ACC112 (cell line): ENCODE measurements around the gene CERK.

Experiments used
- H2AFZ ChIP-seq: fragments of 200-600 bp; sonication (generic); one replicate; pipeline ENCODE4 v1.6.0; 2017; ENCODE audit warnings: antibody characterized with exemption, low read length; ENCODE audit not compliant: unreplicated experiment
- H3K27ac ChIP-seq: fragments of 200-600 bp; sonication (generic); 2 replicates; pipeline ENCODE4 v1.5.1; 2014; ENCODE audit warnings: low read depth, mild to moderate bottlenecking, antibody characterized with exemption, low read length, moderate library complexity
- H3K27me3 ChIP-seq: fragments of 200-600 bp; sonication (generic); 2 replicates; pipeline ENCODE4 v1.6.1; 2014; ENCODE audit warnings: mild to moderate bottlenecking, antibody characterized with exemption, low read length, moderate library complexity, mixed read lengths; ENCODE audit not compliant: insufficient read depth
- H3K36me3 ChIP-seq: fragments of 200-600 bp; sonication (generic); 2 replicates; pipeline ENCODE4 v1.6.1; 2016; ENCODE audit warnings: mild to moderate bottlenecking, antibody characterized with exemption, low read length, moderate library complexity, mixed read lengths; ENCODE audit not compliant: insufficient read depth
- H3K4me1 ChIP-seq: fragments of 200-600 bp; sonication (generic); one replicate; pipeline ENCODE4 v1.6.1; 2016; ENCODE audit warnings: low read length, mixed read lengths; ENCODE audit not compliant: insufficient read depth, unreplicated experiment, control insufficient read depth
- H3K4me3 ChIP-seq: fragments of 200-600 bp; sonication (generic); 2 replicates; pipeline ENCODE4 v1.5.1; 2014; ENCODE audit warnings: mild to moderate bottlenecking, low read depth, low read length
- H3K79me2 ChIP-seq: fragments of 200-600 bp; sonication (generic); one replicate; pipeline ENCODE4 v1.6.0; 2016; ENCODE audit warnings: low read length; ENCODE audit not compliant: control insufficient read depth, unreplicated experiment, insufficient read depth

The CERK gene

DNA sequence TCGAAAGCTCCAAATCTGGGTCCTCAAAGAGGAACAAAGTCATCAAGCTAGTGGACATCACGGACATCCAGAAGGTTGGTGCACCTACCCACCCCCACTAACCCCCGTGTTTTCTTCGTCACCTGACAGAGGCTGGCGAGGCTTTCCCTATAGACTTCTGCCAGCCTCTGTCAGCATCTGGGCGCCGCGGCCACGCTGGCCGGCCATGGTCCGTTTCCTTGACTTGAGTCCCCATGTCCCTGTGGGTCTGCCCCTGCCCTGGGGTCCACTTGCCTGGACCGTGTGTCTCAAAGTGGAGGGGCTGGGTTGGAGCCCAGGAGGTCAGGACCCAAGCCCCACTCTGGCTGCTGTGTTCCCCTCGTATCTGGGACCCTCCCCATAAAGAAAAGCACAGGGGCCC lies 62.6 kb downstream of the CERK start:
- H2AFZ ChIP-seq, result no peak overlapping the region
- no peak overlapping the region for H3K4me3 ChIP-seq
- H3K27me3 ChIP-seq, result no peaks in the 10 kb centered on the region
- H3K27ac ChIP-seq, result no peak overlapping the region
- H3K4me1 ChIP-seq, result no peaks in the 10 kb centered on the region
- H3K79me2 ChIP-seq, result no peaks in the 10 kb centered on the region
- no peaks in the 10 kb centered on the region for H3K36me3 ChIP-seq

DNA sequence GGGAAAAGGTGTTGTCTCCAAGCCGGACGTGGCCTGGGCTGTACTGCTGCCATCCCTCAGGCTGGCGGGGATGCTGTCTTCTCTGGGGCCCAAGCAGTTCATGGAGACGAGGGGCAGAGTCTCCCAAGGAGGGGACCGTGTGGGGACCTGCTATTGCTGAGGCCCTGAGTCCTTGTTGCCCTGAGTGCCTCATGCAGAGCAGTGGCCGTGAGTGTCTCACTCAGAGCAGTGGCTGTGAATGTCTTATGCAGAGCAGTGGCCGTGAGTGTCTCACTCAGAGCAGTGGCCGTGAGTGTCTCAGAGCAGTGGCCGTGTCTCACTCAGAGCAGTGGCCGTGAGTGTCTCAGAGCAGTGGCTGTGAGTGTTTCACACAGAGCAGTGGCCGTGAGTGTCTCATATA lies 63.1 kb downstream of the CERK start:
- no peak overlapping the region for H3K27ac ChIP-seq
- H2AFZ ChIP-seq, result no peak overlapping the region
- no peaks in the 10 kb centered on the region for H3K27me3 ChIP-seq
- H3K4me3 ChIP-seq, result no peak overlapping the region
- no peaks in the 10 kb centered on the region for H3K36me3 ChIP-seq
- H3K79me2 ChIP-seq, result no peaks in the 10 kb centered on the region
- H3K4me1 ChIP-seq, result no peaks in the 10 kb centered on the region

DNA sequence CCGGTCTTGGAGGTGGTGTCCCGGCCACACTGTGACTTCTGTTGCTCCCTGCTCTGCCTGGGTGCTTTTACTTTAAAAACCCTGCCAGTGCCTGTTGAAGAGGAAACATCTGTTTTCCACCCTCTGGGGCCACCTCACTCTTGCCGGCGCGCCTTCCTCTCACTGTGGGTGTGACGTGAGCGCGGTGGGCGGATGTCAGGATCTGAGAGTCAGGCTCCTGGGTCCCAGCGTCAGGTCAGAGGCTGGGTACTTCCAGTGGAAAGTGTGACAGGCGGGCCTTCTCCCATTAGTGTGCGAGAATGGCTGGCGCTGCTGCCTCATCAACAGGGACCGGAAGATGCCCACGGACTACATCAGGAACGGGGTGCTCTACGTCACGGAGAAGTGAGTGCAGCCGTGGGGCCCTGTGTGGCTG lies 63.7 kb downstream of the CERK start:
- no peaks in the 10 kb centered on the region for H3K79me2 ChIP-seq
- H3K4me3 ChIP-seq, result no peak overlapping the region
- no peaks in the 10 kb centered on the region for H3K4me1 ChIP-seq
- H2AFZ ChIP-seq, result no peak overlapping the region
- H3K27me3 ChIP-seq, result no peaks in the 10 kb centered on the region
- no peaks in the 10 kb centered on the region for H3K36me3 ChIP-seq
- no peak overlapping the region for H3K27ac ChIP-seq

DNA sequence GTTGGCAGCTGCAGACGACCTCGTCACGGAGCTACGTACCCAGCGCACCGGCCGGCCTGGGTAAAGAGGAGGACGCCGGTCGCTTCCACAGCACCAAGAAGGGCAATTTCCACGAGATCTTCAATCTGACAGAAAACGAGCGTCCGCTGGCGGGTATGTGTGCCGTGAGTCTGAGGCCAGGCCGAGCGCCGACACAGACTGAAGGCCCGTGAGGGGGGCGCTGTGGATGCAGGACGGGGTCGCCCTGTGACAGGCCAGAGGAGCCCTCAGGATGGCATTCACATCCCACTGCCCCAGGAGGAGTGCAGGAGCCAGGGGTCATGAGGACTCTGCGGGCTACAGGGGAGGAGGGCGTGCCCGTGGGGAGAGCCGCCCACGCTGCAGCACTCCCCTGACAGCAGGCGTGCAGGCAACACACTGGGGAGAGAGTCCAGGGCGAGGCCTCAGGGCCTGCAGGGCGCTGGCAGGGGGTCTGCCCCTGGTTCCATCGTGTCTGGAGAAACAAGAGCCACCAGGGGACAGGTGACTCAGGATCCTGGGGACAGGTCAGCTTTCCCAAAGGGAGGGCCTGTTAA lies 64.3 kb downstream of the CERK start:
- Histone ChIP-seq H3K4me3 (no peak overlapping the region), H3K4me1 (no peaks in the 10 kb centered on the region), H3K27ac (no peak overlapping the region), H2AFZ (no peak overlapping the region), H3K27me3 (no peaks in the 10 kb centered on the region), H3K79me2 (no peaks in the 10 kb centered on the region), H3K36me3 (no peaks in the 10 kb centered on the region)

DNA sequence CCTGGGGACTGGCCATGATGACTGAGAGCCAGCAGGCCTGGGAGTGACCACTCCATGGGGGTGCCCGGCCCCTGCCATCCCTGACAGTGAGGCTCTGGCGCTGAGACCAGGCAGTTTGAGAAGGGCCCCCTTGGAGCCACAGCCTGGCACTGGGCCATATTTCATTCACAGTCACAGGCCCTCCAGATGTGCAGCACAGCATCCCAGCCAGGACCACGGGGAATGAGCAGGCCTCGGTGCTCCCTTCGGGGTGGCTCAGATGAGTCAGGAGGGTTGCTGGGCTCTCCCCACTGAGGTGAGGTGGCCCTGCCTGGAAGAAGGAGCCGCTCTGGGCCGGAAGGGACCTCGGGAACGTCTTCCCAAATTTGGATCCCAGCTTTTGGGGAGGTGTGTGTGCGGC lies 64.8 kb downstream of the CERK start:
- H3K36me3 ChIP-seq, result no peaks in the 10 kb centered on the region
- H3K27ac ChIP-seq, result no peak overlapping the region

DNA sequence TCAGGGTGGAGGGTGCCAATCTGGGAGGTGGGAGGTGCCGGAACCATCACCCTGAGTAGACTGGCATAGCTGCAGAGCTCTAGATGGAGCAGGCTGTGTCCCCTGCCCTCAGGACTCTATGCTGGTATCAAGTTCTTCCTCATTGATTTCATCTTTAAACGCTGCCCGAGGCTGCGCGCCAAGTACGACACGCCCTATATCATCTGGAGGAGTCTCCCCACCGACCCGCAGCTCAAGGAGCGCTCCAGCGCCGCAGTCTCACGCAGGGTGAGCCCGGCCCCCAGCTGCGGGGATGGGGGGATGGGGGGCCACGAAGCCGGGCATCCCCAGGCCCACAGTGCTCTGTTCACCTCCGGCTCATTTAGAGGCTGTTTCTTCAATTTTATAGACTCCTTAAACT lies 65.3 kb downstream of the CERK start:
- Histone ChIP-seq H3K4me1 (no peaks in the 10 kb centered on the region), H3K79me2 (no peaks in the 10 kb centered on the region), H3K27ac (no peak overlapping the region), H3K27me3 (no peaks in the 10 kb centered on the region), H2AFZ (no peak overlapping the region), H3K36me3 (no peaks in the 10 kb centered on the region), H3K4me3 (no peak overlapping the region)

More for the DNA sequence above, 64.8 kb downstream of the CERK start:
- Histone ChIP-seq H3K79me2 (no peaks in the 10 kb centered on the region), H3K4me3 (no peak overlapping the region), H3K4me1 (no peaks in the 10 kb centered on the region), H3K27me3 (no peaks in the 10 kb centered on the region), H2AFZ (no peak overlapping the region)

DNA sequence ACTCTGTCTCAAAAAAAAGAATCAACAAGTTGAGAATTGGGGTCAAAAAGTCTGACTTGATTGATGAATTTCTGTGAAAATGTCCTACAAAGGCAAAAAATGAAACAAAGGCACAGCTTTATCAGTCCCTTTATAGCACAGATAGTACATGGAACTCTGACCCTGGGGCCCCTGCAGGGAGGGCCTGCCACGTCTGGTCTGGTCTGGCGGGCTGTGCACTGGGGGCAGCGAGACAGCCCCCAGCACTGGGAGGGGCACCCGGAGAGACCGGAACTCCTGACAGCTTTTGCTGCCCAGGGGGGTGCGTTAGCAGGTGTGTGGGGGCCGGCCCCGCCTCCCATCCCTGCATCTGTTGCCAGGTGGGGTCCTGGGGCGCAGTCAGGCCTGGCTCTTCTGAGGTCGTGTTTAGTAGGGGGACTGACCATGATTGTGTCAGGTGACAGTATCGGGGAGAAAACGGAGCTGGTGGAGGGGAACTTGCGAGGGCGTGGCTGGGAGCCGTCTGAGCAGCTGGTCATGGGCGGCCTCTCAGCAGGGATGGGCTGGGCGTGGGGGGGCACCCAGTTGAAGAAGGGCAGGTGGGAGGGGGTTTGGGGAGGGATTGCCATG lies 66.1 kb downstream of the CERK start:
- H3K4me3 ChIP-seq, result no peak overlapping the region
- H3K36me3 ChIP-seq, result no peaks in the 10 kb centered on the region
- H3K4me1 ChIP-seq, result no peaks in the 10 kb centered on the region
- H3K79me2 ChIP-seq, result no peaks in the 10 kb centered on the region
- H3K27me3 ChIP-seq, result no peaks in the 10 kb centered on the region
- no peak overlapping the region for H2AFZ ChIP-seq
- H3K27ac ChIP-seq, result no peak overlapping the region

DNA sequence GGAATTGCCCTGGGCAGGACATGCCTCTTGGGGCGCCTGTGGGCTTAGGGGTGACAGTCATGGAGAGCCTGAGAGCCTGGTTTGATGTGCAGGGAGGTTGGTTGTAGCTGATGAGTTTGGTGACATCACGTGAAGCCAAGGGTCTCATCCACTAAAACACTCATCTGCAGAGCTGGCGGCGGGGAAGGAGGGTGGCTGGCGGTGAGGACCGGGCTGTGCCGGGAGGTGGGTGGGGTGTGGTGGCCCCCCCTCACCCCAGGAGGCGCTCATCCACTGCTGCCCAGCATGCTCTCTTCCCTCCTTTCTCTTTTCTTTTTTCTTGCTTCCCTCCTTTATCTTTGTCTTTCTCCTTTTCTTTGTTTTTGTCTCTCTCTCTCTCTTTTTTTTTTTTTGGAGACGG lies 68.9 kb downstream of the CERK start:
- Histone ChIP-seq H3K4me1 (no peaks in the 10 kb centered on the region), H3K27ac (no peak overlapping the region), H3K4me3 (no peak overlapping the region), H3K36me3 (no peaks in the 10 kb centered on the region), H3K27me3 (no peaks in the 10 kb centered on the region), H2AFZ (no peak overlapping the region), H3K79me2 (no peaks in the 10 kb centered on the region)

DNA sequence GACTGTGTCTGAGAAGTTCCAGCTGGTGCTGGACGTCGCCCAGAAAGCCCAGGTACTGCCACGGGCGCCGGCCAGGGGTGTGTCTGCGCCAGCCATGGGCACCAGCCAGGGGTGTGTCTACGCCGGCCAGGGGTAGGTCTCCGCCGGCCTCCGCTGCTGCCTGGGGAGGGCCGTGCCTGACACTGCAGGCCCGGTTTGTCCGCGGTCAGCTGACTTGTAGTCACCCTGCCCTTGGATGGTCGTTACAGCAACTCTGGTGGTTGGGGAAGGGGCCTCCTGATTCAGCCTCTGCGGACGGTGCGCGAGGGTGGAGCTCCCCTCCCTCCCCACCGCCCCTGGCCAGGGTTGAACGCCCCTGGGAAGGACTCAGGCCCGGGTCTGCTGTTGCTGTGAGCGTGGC lies 69.9 kb downstream of the CERK start:
- Histone ChIP-seq H3K36me3 (no peaks in the 10 kb centered on the region), H3K27me3 (no peaks in the 10 kb centered on the region), H2AFZ (no peak overlapping the region), H3K4me1 (no peaks in the 10 kb centered on the region), H3K4me3 (no peak overlapping the region), H3K79me2 (no peaks in the 10 kb centered on the region), H3K27ac (no peak overlapping the region)

DNA sequence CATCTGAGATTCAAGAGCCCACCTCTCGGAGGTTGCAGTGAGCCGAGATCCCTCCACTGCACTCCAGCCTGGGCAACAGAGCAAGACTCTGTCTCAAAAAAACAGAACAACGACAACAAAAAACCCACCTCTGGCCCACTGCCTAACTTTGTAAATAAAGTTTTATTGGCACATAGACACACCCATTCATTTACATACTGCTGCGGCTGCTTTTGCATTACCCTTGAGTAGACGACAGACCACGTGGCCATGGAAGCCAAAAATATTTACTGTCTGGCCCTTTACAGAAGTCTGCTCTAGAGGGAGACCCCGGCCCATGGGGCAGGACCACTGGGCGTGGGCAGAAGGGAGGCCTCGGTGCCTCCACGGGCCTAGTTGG lies 70.8 kb downstream of the CERK start:
- no peaks in the 10 kb centered on the region for H3K36me3 ChIP-seq

DNA sequence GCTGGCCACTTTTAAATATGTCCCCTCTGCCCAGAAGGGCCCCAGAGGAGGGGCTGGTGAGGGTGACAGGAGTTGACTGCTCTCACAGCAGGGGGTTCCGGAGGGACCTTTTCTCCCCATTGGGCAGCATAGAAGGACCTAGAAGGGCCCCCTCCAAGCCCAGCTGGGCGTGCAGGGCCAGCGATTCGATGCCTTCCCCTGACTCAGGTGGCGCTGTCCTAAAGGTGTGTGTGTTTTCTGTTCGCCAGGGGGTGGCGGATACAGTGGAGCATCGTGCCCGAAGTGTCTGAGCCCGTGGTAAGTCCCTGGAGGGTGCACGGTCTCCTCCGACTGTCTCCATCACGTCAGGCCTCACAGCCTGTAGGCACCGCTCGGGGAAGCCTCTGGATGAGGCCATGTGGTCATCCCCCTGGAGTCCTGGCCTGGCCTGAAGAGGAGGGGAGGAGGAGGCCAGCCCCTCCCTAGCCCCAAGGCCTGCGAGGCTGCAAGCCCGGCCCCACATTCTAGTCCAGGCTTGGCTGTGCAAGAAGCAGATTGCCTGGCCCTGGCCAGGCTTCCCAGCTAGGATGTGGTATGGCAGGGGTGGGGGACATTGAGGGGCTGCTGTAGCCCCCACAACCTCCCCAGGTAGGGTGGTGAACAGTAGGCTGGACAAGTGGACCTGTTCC lies 71.3 kb downstream of the CERK start:
- H3K4me1 ChIP-seq, result no peaks in the 10 kb centered on the region
- no peak overlapping the region for H3K4me3 ChIP-seq
- H3K27me3 ChIP-seq, result no peaks in the 10 kb centered on the region
- no peak overlapping the region for H2AFZ ChIP-seq
- H3K36me3 ChIP-seq, result no peaks in the 10 kb centered on the region
- no peaks in the 10 kb centered on the region for H3K79me2 ChIP-seq
- no peak overlapping the region for H3K27ac ChIP-seq

More for the DNA sequence above, 70.8 kb downstream of the CERK start:
- Histone ChIP-seq H2AFZ (no peak overlapping the region), H3K27ac (no peak overlapping the region), H3K4me3 (no peak overlapping the region), H3K4me1 (no peaks in the 10 kb centered on the region), H3K27me3 (no peaks in the 10 kb centered on the region), H3K79me2 (no peaks in the 10 kb centered on the region)
